Measurements from ENCODE around the gene GPR108.
"Not testable (repeated sequence)": the region's sequence is repeated elsewhere in the genome, so short reads cannot be mapped to it uniquely, and the experiment has no call there.

GPR108 gene

GRCh38 chr19:6760606-6761005 lies 23.2 kb upstream of the GPR108 start:
- no peak for DNase-seq

GRCh38 chr19:6754653-6755463 lies 17.5 kb upstream of the GPR108 start:
- no peak for DNase-seq

DNA sequence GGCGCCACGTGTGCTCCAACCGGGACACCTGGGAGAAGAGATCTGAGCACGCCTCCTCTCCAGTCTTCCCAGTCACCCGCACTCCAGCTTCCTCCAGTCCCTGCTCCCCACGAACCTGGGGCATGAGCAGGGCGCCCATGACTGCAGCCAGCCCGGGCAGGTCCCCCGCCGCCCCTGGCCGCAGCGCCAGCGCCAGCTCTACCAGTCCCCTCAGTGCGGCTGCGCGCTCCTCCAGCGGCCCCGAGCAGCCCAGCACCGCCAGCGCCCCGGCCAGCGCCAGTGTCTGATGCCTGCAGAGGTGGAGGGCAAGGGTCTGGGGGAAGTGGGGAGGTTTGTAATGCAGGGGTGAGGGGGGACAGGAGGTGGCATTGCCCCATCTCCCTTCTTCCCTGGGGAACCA lies 16.8 kb upstream of the GPR108 start:
- no peak for DNase-seq

- no peak for DNase-seq
These were observed 16.0 kb upstream of the GPR108 start for GRCh38 chr19:6753178-6754031.

DNA sequence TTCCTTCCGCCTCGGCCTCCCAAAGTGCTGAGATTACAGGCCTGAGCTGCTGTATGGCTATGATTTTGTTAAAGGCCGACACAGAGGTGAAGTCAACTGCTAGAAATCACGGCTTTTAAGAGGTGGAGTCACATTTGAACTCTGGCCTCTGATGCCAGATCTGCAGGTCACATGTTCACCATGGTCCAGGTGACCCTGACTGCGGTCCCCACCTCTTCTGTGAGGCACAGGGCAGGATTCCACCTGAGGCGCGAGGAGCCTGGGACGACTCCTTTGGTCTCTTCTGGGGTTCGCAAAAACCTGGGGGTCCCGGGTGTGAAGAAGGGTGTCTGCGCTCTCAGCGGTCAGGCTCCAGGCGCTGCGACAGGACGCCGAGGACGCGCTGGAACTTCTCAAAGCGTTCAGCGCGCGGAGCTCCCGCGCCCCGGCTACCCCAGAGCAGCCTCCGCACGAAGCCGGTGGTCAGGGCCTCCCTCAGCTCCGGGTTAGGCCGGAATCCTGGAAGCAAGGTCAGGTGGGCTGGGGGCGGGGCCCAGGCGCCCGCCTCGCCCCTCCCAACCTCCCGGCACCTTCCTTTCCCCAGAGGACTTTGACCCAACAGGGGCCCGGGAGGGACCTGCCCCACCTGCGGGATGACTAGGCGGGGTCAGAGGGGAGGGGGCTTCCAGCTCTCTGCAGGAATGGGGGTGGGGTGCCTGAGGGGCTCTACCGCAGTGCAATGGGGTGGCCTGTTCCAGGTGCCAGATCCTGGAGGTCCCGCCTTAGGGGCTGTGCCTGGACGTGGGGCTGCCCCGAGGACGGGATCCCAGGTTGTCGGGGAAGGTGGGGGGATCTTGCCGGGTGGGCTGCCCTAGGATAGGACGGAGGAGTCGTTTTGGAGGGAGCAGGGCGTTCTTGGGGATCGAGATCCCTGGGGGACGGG lies 15.1 kb upstream of the GPR108 start:
- DNase-seq = no peak

GRCh38 chr19:6751189-6751588 lies 13.8 kb upstream of the GPR108 start:
- no peak for DNase-seq

GRCh38 chr19:6750062-6750461 lies 12.7 kb upstream of the GPR108 start:
- no peak for DNase-seq

GRCh38 chr19:6748543-6748942 lies 11.2 kb upstream of the GPR108 start:
- not testable (repeated sequence) for DNase-seq

DNA sequence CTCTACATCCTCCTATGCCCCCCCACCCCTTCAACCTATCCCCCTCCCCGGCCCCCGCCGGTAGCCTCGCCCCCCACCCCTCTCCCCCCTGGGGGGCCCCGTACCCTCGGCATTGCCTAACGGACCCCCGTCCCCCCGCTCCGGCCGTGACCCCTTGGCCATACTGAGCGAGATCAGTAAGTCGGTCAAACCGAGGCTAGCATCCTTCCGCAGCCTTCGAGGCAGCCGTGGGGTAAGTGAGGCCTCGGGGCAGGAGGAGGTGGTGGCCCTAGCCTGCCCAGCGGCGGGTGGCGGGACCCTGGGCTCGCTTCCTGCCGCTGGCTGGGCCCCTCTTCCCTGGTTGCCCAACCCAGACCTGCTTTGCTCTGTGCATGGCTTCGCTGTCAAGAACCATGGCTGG lies 8.6 kb upstream of the GPR108 start:
- no peak for DNase-seq

GRCh38 chr19:6744381-6745301 lies 7.3 kb upstream of the GPR108 start:
- no peak for DNase-seq

DNA sequence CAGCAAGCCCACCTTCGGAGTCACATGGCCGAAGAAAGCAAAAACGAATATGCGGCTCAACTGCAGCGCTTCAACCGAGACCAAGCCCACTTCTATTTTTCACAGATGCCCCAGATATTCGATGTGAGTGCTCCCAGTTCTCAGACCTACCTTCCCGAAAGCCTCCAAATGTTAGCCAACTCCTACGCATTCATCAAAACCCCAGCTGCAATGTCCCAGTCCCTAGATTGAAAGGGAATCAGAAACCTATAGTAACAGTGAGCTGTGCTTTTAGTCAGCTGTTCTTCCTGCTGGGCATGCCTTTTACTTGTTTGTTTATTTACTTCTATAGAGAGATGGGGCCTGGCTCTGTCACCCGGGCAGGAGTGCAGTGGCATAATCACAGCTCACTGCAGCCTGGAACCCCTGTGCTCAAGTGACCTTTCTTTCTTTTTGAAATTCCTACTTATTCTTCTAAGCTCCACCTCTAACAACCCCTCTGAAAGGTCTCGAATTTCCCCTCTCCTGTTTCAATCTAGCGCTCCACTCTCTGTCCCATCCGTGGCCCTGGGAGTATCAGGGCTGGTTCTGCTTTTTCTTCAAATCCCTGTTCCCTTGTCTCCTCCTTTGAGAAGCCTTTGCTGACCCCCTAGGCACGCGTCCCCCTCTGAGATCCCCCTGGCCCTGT lies 6.5 kb upstream of the GPR108 start:
- DNase-seq = no peak

DNA sequence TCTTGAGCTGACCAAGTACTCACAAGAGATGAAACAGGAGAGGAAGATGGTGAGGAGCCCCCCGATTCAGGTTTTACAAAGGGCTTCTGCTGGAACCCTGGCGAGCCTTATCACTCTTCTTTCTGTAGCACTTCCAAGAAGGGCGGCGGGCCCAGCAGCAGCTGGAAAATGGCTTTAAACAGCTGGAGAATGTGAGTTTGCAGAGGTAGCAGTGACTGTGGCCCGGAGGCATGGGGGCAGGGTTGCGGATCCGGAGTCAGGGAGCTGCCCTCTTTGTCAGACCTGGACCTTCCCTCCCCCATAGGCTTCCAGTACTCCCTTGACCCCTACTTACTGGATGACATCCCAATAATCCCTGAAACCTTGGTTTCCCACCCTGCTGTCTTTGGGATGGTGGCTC lies 5.7 kb upstream of the GPR108 start:
- DNase-seq = no peak

DNA sequence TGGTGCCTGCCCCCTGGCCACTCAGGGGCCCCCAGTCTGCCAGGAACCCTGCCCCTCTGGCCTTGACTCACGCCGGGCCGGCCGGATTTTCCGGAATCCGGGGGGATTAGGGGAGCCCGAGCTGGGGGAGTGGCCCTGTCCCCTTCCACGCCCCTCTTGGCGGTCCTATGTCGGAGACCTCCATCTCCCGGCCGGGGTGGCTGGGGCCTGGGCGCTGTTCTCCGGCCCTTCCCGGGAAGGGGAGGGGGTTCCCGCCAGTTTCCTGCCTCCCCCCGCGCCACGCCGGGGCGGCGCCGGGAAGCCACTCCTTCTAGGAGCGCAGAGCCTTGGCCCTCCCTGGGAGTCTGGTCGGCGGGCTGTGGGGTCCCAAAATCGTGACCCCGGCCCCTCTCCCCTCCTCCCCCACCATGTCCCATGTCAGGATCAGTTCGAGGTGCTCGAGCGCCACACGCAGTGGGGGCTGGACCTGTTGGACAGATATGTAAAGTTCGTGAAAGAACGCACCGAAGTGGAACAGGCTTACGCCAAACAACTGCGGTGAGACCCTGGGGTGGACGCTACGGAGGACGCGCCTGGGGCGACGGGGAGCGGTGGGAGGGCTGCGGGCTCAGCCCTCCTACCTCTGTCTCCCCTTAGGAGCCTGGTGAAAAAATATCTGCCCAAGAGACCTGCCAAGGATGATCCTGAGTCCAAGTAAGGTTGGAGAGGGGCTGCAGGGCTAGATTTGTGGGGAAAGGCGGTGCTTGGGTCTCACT lies 3.4 kb upstream of the GPR108 start:
- DNase-seq = no peak

- DNase-seq = no peak
These were observed 2.7 kb upstream of the GPR108 start for GRCh38 chr19:6739883-6740588.

DNA sequence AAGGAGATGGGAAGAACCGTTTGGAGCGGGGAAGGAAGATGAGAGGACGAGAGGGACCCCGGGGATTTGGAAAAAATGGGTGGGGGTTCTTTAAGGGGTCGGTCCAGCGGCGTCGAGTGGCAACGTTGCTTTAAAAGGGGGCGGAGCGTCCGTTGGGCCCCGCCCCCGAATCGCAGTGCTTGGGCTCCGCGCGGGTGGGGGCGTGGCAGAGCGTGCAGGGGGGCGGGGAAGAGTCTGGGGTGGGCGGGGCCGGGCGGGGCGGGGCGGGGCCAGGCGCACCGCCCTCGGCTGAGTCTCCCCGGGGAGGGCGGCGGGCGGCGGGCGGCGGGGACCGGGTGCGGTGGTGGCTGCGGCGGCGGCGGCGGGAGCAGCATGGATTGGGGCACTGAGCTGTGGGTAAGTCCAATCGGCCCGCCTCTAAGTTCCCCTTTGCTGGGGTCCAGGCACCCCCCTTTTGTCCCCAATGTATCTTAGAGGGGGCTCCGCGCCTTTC lies 2.1 kb upstream of the GPR108 start, which contains the start of gene TRIP10:
Gene TRIP10, plus strand, starts transcription at position 291 of the 493 bp plus-strand sequence. Its CDS starts 82 bp downstream, at position 373.
- no peak for DNase-seq

- DNase-seq = no peak
These were observed 1.5 kb upstream of the GPR108 start for GRCh38 chr19:6738787-6739389.

DNA sequence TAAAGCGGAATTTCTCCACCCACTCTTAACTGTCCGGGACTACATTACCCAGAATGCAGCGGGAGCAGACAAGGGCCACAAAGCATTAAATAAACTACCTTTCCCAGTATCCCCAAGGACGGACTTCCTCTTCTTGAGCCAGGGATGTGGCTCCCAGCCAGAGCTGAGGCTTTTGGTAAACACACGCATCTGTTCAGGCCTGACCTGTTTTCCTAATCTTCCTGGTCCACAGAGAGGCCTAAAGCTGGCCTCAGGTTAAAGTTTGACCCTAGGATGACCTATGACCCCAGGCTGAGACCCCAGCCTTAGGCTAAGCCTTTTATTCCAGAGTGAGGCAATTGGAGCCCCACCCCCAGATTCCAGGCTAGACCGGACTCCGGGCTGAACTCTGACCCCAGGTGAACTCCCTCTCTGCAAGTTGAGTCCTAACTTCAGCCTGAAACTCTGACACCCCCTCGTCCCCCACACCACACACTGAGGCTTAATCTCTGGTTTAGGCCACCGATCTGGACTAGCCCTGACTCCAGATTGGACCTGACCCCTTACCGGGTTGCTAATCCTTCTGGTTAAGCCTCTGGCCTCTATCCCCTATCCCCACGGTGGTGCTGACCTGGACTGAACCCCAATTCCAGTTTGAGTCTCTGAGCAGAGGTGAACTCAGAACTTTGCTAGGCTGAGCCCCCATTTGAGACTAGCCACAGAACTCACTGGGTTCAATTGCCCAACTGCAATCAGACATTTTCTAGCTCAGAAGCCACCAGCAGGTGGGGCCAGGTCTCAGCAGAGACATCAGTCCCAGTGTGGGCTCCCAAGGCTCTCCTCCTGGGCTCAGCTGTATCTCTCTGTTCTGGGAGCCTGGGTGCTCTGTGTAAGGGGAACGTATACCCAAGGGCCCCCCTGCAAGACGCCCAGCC lies 750 bp upstream of the GPR108 start:
- peak; percentile 99 for DNase-seq

DNA sequence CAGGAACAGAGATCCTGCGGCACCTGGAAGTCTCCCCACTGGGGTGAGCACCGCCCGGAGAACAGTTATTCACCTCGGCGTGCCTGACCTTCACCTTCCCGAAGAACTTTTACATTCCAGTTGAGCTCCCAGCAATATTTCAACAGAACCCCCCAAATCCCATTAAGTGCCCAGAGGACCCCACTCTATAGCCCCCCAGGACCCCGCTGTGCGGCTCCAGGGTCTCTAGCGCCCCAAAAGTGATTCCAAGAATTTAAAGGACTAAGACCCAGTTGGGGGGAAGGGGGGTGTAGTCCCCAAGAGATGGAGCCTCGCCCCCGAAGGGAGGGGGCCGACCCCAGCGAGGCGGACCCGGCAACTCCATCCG lies 480 bp downstream of the GPR108 start:
- DNase-seq = no peak
